ENCODE results near the gene ZNF638.

The ZNF638 gene

DNA sequence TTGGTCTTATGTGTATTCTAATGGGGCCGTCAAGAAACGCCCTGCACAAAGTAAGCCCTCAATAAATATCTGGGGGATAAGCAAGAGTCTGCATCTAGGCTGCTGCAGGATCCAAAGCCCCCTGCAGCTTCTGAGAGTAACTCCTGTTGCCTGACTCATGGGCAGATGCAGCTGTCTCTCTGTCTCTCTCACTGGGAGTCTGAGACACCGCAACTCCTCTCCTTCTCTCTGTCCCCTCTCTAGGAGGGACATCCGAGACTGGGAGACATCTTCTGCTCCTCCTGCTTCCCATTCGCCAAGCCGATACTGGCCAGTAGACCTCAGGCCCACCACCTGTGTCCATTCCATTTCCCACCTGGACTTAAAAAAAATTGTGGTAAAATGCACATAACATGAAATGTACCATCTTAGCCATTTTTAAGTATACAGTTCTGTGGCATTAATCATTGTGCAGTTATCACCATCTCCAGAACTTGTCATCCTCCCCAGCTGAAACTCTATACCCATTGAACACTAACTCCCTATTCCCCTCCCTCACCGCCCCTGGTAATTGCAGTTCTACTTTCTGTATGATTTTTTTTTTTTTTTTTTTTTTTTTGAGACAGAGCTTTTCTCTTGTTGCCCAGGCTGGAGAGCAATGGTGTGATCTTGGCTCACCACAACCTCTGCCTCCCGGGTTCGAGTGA lies 141.9 kb downstream of the ZNF638 start:
- TF ChIP-seq TCF12 (IDR thresholded peaks at IDR 0.05; ENCODE audit: low read depth): no peak
- no peak for TF ChIP-seq NFIC (IDR thresholded peaks at IDR 0.05)
- TF ChIP-seq CEBPB (IDR thresholded peaks at IDR 0.05): no peak
- TF ChIP-seq, protein P1, sequence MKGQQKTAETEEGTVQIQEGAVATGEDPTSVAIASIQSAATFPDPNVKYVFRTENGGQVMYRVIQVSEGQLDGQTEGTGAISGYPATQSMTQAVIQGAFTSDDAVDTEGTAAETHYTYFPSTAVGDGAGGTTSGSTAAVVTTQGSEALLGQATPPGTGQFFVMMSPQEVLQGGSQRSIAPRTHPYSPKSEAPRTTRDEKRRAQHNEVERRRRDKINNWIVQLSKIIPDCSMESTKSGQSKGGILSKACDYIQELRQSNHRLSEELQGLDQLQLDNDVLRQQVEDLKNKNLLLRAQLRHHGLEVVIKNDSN (IDR thresholded peaks at IDR 0.05): no peak
- TF ChIP-seq, protein P2, sequence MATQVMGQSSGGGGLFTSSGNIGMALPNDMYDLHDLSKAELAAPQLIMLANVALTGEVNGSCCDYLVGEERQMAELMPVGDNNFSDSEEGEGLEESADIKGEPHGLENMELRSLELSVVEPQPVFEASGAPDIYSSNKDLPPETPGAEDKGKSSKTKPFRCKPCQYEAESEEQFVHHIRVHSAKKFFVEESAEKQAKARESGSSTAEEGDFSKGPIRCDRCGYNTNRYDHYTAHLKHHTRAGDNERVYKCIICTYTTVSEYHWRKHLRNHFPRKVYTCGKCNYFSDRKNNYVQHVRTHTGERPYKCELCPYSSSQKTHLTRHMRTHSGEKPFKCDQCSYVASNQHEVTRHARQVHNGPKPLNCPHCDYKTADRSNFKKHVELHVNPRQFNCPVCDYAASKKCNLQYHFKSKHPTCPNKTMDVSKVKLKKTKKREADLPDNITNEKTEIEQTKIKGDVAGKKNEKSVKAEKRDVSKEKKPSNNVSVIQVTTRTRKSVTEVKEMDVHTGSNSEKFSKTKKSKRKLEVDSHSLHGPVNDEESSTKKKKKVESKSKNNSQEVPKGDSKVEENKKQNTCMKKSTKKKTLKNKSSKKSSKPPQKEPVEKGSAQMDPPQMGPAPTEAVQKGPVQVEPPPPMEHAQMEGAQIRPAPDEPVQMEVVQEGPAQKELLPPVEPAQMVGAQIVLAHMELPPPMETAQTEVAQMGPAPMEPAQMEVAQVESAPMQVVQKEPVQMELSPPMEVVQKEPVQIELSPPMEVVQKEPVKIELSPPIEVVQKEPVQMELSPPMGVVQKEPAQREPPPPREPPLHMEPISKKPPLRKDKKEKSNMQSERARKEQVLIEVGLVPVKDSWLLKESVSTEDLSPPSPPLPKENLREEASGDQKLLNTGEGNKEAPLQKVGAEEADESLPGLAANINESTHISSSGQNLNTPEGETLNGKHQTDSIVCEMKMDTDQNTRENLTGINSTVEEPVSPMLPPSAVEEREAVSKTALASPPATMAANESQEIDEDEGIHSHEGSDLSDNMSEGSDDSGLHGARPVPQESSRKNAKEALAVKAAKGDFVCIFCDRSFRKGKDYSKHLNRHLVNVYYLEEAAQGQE (IDR thresholded peaks at IDR 0.05; ENCODE audit: low read depth): no peak
- TF ChIP-seq YY1 (IDR thresholded peaks at IDR 0.05; ENCODE audit: low read depth): no peak
- TF ChIP-seq CREB1 (IDR thresholded peaks at IDR 0.05; ENCODE audit: low read depth): no peak
- TF ChIP-seq TEAD4 (IDR thresholded peaks at IDR 0.05): no peak

DNA sequence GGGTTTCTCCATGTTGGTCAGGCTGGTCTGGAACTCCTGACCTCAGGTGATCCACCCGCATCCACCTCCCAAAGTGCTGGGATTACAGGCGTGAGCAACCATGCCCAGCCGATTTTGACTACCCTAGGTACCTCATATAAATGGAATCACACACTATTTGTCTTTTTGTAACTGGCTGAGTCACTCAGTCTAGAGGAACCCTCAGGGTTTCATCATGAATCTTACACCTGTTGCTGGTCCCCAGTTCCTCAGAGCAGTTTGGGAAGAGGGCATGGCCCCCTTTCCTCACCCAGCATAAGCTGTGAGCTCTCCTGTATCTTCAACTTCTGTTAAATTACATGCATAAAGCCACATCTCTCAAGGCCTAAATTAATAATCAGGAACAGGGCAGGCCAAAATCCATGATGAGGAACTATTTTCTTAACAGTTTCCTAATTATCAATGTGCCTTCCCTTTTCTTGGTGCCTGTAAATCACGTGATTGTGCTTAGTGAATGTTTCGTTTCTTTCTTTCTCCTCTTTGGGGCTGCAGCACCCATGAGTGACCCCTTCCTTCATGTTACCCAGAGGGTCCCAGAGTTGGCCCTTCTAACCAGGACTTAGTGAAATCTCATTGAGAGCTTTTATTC lies 142.6 kb downstream of the ZNF638 start:
- TF ChIP-seq RAD21 (IDR thresholded peaks at IDR 0.05; ENCODE audit: low read depth) (no peak), TEAD4 (IDR thresholded peaks at IDR 0.05) (no peak), EGR1 (IDR thresholded peaks at IDR 0.05) (no peak), EP300 (IDR thresholded peaks at IDR 0.05; ENCODE audit: borderline replicate concordance) (no peak), ZBTB7A (IDR thresholded peaks at IDR 0.05; ENCODE audit: low read depth) (no peak), TCF12 (IDR thresholded peaks at IDR 0.05; ENCODE audit: low read depth) (no peak), CEBPB (IDR thresholded peaks at IDR 0.05) (no peak), YY1 (IDR thresholded peaks at IDR 0.05; ENCODE audit: low read depth) (no peak), TAF1 (IDR thresholded peaks at IDR 0.05; ENCODE audit: low read depth) (no peak), MAX (IDR thresholded peaks at IDR 0.05) (no peak), NFIC (IDR thresholded peaks at IDR 0.05) (no peak), CREB1 (IDR thresholded peaks at IDR 0.05; ENCODE audit: low read depth) (no peak)
- TF ChIP-seq, protein P1 (IDR thresholded peaks at IDR 0.05): no peak

GRCh38 chr2:71474744-71475397 lies 143.3 kb downstream of the ZNF638 start:
- TF ChIP-seq EP300 (IDR thresholded peaks at IDR 0.05; ENCODE audit: borderline replicate concordance): no peak

DNA sequence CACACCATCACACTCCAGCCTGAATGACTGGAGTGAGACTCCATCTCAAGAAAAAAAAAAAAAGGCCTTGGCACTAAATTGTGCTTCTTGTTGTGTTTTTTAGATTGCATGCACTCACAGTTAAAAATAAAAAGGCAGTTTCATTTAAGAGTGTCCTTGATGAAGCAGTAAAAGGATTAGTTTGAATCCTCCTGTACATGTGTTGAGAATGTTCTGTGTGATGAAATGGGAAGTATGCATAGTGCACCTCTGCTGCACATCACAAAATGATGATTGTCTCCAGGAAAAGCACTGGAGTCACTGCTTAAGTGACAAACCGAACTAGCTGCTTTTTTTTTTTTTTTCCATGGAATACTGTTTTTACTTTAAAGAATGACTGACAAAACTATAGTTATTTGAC lies 144.9 kb downstream of the ZNF638 start:
- TF ChIP-seq NFIC (IDR thresholded peaks at IDR 0.05) (no peak), EGR1 (IDR thresholded peaks at IDR 0.05) (no peak), TEAD4 (IDR thresholded peaks at IDR 0.05) (no peak), YY1 (IDR thresholded peaks at IDR 0.05; ENCODE audit: low read depth) (no peak), TCF12 (IDR thresholded peaks at IDR 0.05; ENCODE audit: low read depth) (no peak), MAX (IDR thresholded peaks at IDR 0.05) (no peak), TAF1 (IDR thresholded peaks at IDR 0.05; ENCODE audit: low read depth) (no peak), FOXM1 (IDR thresholded peaks at IDR 0.05; ENCODE audit: borderline replicate concordance, low read depth) (no peak), RAD21 (IDR thresholded peaks at IDR 0.05; ENCODE audit: low read depth) (no peak), EP300 (IDR thresholded peaks at IDR 0.05; ENCODE audit: borderline replicate concordance) (no peak), ZBTB7A (IDR thresholded peaks at IDR 0.05; ENCODE audit: low read depth) (no peak), CREB1 (IDR thresholded peaks at IDR 0.05; ENCODE audit: low read depth) (no peak), CEBPB (IDR thresholded peaks at IDR 0.05) (no peak)
- TF ChIP-seq, protein P2 (IDR thresholded peaks at IDR 0.05; ENCODE audit: low read depth): no peak
- TF ChIP-seq, protein P1 (IDR thresholded peaks at IDR 0.05): no peak

DNA sequence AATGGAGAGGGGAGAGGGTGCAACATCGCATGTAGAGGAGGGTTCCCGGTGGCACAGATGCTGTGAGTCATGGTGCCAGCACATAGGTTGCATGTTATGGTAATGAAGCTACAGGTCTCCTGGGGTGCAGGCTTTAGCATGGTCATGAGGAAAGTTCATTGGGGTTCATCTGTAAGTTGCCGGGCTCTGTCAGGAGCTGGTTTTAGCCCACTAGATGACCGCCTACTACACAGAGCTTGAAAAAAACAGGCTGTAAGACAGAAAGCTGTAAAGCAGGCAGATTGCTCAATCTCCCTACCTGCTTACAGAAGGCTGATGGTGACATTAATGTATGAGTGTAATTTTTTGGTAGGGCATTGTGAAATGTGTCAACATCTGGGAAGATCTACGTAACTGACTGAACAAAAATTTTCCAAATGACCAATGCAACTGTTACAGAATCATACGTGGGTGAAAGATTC lies 145.7 kb downstream of the ZNF638 start:
- TF ChIP-seq EGR1 (IDR thresholded peaks at IDR 0.05): no peak
- no peak for TF ChIP-seq MAX (IDR thresholded peaks at IDR 0.05)
- TF ChIP-seq TEAD4 (IDR thresholded peaks at IDR 0.05): no peak
- no peak for TF ChIP-seq CREB1 (IDR thresholded peaks at IDR 0.05; ENCODE audit: low read depth)
- TF ChIP-seq EP300 (IDR thresholded peaks at IDR 0.05; ENCODE audit: borderline replicate concordance): no peak
- 0 out of 2 replicates have a peak, but pooled peaks have one; percentile 21 for TF ChIP-seq CEBPB (IDR thresholded peaks at IDR 0.05)
